NCI-H774 (cell line): ENCODE measurements around the gene ZNF846.
"Not testable (repeated sequence)": the region's sequence is repeated elsewhere in the genome, so short reads cannot be mapped to it uniquely, and the experiment has no call there.

Source experiments
- DNase-seq: peaks from one replicate; lab custom pipeline; 2025; lab: John Stamatoyannopoulos, UW

ZNF846 gene

GRCh38 chr19:9768175-9769112, at the start of gene ZNF846:
Gene ZNF846 (minus strand): TSS chr19:9768738. CDS start chr19:9764950, 3,788 bp downstream.
- DNase-seq = peak; percentile 96

DNA sequence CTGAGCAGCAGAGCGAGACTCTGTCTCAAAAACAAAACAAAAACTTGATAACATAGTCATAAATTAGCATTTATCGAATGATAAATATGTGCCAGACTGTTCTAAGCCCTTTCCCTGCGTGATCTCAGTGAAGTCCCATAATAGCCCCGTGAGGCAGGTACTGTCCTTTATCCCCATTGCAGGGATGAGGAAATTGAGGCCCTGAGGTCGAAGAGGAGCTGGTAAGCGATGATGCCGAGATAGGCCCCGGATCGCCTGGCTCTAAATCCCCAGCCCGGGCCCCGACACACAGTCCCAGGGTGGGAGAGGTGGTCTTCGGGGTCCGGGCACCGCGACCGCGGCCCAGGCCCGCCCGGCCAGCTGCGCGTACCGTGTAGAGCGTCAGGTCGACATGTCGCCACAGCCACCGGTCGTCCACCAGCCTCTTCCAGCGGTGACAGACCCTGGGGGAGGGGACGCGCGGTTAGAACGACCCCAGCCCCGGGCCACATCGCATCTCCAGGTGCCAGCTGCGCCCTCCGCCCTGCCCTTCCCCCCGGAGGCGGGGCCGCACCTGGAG, 49.7 kb upstream of the ZNF846 start:
- DNase-seq = no peak

DNA sequence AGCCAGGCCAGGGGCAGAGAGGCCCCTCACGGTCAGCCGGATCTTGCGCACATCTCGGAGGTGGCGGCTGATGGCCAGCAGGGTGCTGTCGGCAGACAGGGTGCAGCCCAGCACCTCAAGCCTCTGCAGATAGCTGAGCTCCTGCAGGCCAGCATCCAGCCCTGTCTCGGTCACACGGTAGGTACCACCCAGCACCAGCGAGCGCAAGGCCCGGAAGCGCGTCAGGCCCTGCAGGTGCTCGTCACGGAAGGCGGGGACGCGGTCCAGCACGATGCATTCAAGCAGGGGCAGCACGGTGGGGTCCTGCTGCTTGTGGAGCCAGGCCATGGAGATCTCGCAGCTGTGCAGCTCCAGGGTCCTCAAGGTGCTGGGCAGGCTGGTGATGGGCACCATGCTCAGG, 42.6 kb upstream of the ZNF846 start:
- DNase-seq = no peak

- DNase-seq = no peak
These were observed 40.6 kb upstream of the ZNF846 start for GRCh38 chr19:9808855-9809824.

- no peak for DNase-seq
These were observed 38.3 kb upstream of the ZNF846 start for GRCh38 chr19:9806803-9807202.

DNA sequence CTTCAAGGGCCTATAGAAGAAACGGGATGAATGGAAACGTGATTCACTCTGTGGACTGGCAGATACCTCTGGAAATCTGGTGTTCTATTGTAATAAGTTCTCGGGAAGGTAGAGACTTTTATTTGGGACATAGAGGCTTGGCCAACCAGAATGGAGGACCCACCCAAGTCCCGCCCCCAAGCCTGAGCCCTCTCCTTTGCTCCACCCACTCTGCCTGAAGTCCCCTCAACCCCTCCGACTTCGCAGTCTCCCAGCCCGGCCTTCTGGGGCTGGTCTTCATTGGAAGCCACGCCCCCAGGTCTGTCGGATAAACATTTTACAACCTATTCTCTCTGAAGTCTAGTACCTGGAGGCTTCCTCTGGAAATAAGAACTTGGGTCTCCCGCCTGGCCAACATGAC, 33.4 kb upstream of the ZNF846 start:
- DNase-seq = no peak

- no peak for DNase-seq
These were observed 30.6 kb upstream of the ZNF846 start for GRCh38 chr19:9799162-9799561.

GRCh38 chr19:9797871-9798270, 29.3 kb upstream of the ZNF846 start:
- no peak for DNase-seq

DNA sequence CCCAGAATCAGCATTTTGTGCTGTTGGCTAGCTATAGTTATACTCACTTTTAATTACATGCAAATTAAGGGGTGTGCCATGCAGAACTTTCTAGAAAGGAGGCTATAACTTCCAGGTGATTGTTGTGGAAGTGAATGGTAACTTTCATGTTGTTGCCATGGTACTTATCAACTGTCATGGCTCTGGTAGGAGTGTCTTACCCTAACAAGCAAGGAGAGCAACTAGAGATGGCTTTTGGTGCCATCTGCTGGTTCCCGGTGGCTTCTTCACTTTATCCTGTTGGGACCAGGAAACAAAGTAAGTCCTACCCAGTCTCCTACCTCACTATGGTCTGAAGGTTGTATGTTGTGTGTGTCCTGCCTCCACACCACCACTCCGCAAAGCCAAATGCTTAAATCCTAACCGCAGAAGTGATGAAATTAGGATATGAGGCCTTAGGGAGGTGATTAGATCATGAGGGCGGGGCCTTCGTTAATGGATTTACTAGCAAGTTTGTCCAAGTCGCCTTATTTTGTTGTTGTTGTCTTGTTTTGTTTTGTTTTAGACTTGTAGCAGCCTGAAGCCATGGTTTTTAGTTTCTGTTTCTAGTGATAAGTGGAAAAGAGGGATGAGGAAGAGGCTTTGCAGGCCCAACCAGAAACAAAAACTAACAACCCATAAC, 27.7 kb upstream of the ZNF846 start:
- peak; percentile 79 for DNase-seq

GRCh38 chr19:9793071-9793591, 24.6 kb upstream of the ZNF846 start:
- peak; percentile 62 for DNase-seq

DNA sequence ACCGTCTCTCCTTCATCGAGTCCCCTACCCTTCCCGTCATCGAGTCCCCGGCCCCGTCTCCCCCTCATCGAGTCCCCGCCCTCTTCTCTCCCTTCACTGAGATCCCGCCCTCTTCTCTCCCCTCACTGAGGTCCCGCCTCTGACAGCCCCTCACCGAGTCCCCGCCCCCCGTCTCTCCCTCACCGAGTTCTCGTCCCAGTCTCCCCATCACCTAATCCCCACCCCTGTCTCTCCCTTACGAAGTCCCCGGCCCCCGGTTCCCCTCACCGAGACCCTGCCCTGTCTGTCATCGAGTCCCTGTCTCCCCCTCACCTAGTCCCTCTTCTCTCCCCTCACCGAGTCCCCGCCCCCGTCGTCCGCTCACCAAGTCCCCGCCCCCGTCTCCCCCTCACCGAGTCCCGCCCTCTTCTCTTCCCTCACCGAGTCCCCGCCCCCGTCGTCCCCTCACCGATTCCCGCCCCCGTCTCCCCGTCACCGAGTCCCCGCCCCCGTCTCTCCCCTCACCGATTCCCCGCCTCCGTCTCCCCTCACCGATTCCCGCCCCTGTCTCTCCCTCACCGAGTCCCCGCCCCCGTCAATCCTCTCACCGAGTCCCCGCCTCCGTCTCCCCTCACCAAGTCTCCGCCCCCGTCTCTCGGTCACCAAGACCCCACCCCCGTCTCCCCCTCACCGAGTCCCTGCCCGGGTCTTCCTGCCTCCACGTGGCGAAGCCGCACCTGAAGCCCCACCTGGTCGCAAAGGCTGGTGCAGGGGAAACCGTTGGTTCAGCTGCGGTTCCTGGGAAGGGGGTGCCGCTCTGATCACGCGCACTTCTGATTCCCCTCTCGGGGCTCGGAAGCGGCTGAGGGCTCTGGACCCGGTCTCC, 23.9 kb upstream of the ZNF846 start:
- peak; percentile 91 for DNase-seq

DNA sequence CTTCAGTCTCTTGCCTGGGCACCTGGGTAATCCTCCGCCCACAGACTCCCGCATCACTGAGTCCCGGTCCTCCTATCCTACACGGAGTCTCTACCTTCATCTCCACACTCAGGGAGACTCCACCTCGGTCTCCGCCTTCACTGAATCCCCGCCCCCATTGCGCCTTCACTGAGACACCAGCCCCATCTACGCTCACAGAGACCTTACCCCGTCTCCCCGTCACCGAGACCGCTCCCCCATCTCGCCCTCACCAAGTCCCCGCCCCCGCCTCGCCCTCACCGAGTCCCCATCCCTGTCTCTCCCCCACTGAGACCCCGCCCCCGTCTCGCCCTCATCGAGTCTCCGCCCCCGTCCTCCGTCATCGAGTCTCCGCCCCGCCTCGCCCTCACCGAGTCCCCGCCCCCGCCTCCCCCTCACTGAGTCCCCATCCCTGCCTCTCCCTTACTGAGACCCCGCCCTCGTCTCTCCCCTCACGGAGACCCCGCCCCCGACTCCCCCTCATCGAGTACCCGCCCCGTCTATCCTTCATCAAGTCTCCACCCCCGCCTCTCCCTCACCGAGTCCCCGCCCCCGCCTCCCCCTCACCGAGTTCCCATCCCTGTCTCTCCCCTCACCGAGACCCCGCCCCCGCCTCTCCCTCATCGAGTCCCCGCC, 23.1 kb upstream of the ZNF846 start:
- peak; percentile 98 for DNase-seq

DNA sequence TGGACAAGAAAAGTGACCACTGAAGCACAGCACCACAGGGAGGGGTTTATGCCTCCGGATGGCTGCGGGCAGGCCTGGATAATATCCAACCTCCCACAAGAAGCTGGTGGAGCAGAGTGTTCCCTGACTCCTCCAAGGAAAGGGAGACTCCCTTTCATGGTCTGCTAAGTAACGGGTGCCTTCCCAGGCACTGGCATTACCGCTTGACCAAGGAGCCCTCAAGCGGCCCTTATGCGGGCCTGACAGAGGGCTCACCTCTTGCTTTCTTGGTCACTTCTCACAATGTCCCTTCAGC, 22.5 kb upstream of the ZNF846 start:
- not testable (repeated sequence) for DNase-seq

DNA sequence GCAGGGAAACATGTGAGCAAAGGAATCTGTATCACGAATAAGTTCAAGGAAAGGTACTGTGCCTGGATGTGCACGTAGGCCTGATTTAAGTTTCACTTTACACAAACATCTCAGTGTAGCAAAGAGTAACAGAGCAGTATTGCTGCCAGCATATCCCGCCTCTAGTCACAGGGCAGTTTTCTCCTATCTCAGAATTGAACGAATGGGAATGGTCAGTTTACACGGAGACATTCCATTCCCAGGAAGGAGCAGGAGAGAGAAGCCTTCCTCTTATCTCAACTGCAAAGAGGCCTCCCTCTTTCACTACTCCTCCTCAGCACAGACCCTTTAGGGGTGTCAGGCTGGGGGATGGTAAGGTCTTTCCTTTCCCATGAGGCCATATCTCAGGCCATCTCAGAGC, 21.0 kb upstream of the ZNF846 start:
- DNase-seq = not testable (repeated sequence)

GRCh38 chr19:9789066-9789465, 20.5 kb upstream of the ZNF846 start:
- DNase-seq = no peak

- not testable (repeated sequence) for DNase-seq
These were observed 20.1 kb upstream of the ZNF846 start for GRCh38 chr19:9788604-9789003.

- no peak for DNase-seq
These were observed 18.3 kb upstream of the ZNF846 start for GRCh38 chr19:9786819-9787218.

DNA sequence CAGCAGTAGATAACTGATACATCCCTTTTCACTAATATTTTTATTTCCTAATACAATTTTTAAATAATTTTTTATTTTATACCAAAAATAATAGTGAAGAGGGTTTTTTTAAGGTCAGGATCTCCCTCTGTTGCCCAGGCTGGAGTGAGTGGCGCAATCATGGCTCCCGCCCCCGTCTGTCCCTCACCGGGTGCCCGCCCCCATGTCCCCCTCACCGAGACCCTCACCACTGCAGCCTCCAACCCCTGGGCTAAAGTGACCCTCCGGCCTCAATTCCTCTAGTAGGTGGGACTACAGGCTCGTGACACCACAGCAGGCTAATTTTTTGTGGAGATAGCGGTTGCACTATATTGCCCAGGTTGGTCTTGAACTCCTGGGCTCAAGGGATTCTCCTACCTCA, 17.8 kb upstream of the ZNF846 start:
- DNase-seq = no peak

GRCh38 chr19:9785367-9786331, 17.1 kb upstream of the ZNF846 start:
- DNase-seq = peak; percentile 99
